ENCODE results near the gene ENO3. TPM values are rescaled to one million over a fixed set of nuclear protein-coding genes. Genes with fewer than 3 reads are reported as not detected.

ENO3 gene
- total RNA-seq, 4 donors from 2014 or later: 1,434 to 5,473 (median 3,204) TPM

- in situ Hi-C loops (cut with MboI; ENCODE audit: low sequenced_read_pairs in 4 of 4): no loop called here
- Histone ChIP-seq H3K27ac (peak overlapping the region; percentile 96 to 100 (median 98)), H3K36me3 (peaks cover 0 to 46% of the 10 kb centered on the region in 2 donors), H3K27me3 (no peaks in the 10 kb centered on the region), H3K9me3 (no peaks in the 10 kb centered on the region), H3K4me1 (peaks cover 52 to 56% of the 10 kb centered on the region in 2 donors), H3K4me3 (no peak overlapping the region)
- intact Hi-C loops (cut with DNase I; ENCODE audit: low total_unique reads): no loop called here
- TF ChIP-seq POLR2A (IDR thresholded peaks at IDR 0.05): no peak
- TF ChIP-seq CTCF (IDR thresholded peaks at IDR 0.05 in 4 of 5, conservative IDR thresholded peaks at IDR 0.05 in 1 of 5): no peak
- ATAC-seq (no peak), DNase-seq (no peak)
Observed at GRCh38 chr17:4942760-4943508, 8.0 kb upstream of the ENO3 start.

- Histone ChIP-seq H3K36me3 (peaks cover 0 to 40% of the 10 kb centered on the region in 2 donors), H3K27ac (peak overlapping the region; percentile 96 to 100 (median 98)), H3K27me3 (no peaks in the 10 kb centered on the region), H3K4me3 (no peak overlapping the region), H3K9me3 (no peaks in the 10 kb centered on the region), H3K4me1 (peaks cover 40 to 44% of the 10 kb centered on the region in 2 donors)
- no peak for DNase-seq
- in situ Hi-C loops (cut with MboI; ENCODE audit: low sequenced_read_pairs in 4 of 4) (no loop called here), intact Hi-C loops (cut with DNase I; ENCODE audit: low total_unique reads) (no loop called here)
- TF ChIP-seq POLR2A (IDR thresholded peaks at IDR 0.05) (no peak), CTCF (IDR thresholded peaks at IDR 0.05 in 4 of 5, conservative IDR thresholded peaks at IDR 0.05 in 1 of 5) (no peak)
- no peak for ATAC-seq
Observed at GRCh38 chr17:4944163-4944553, 6.8 kb upstream of the ENO3 start.

GRCh38 chr17:4944554-4945175 lies 6.3 kb upstream of the ENO3 start:
- ATAC-seq (no peak), DNase-seq (no peak)
- in situ Hi-C loops (cut with MboI; ENCODE audit: low sequenced_read_pairs in 4 of 4) (no loop called here), intact Hi-C loops (cut with DNase I; ENCODE audit: low total_unique reads) (no loop called here)
- Histone ChIP-seq H3K4me1 (peaks cover 39 to 41% of the 10 kb centered on the region in 2 donors), H3K27me3 (no peaks in the 10 kb centered on the region), H3K9me3 (no peaks in the 10 kb centered on the region), H3K4me3 (peak overlapping the region in 2 of 4 donors; percentile 6 to 9), H3K36me3 (peaks cover 0 to 40% of the 10 kb centered on the region in 2 donors), H3K27ac (peak overlapping the region; percentile 96 to 100 (median 98))
- TF ChIP-seq CTCF (IDR thresholded peaks at IDR 0.05 in 4 of 5, conservative IDR thresholded peaks at IDR 0.05 in 1 of 5) (no peak), POLR2A (IDR thresholded peaks at IDR 0.05) (no peak)

- Histone ChIP-seq H3K4me1 (peaks cover 41 to 44% of the 10 kb centered on the region in 2 donors), H3K4me3 (peak overlapping the region; percentile 6 to 96 (median 30)), H3K27ac (peak overlapping the region; percentile 96 to 100 (median 98)), H3K36me3 (peaks cover 0 to 40% of the 10 kb centered on the region in 2 donors), H3K27me3 (no peaks in the 10 kb centered on the region), H3K9me3 (no peaks in the 10 kb centered on the region)
- DNase-seq (peak; percentile 84 to 93), ATAC-seq (peak; percentile 34 to 41)
- intact Hi-C loops (cut with DNase I; ENCODE audit: low total_unique reads) (no loop called here), in situ Hi-C loops (cut with MboI; ENCODE audit: low sequenced_read_pairs in 4 of 4) (no loop called here)
- no peak for TF ChIP-seq CTCF (IDR thresholded peaks at IDR 0.05 in 4 of 5, conservative IDR thresholded peaks at IDR 0.05 in 1 of 5)
- TF ChIP-seq POLR2A (IDR thresholded peaks at IDR 0.05): no peak
Observed at GRCh38 chr17:4945176-4945943, 5.6 kb upstream of the ENO3 start.

Measured in gastrocnemius medialis (tissue), 4 donors.